Tibial nerve (tissue), 4 donors: ENCODE measurements around the gene ZFYVE9.

Experiments used
- EP300 ChIP-seq, 2 donors: sonication (generic); formaldehyde crosslinking; IDR thresholded peaks; one replicate each; pipeline ENCODE4 v1.6.1; 2017; ENCODE audit warnings: antibody characterized with exemption in 2 of 2, mild to moderate bottlenecking in 1 of 2
- POLR2A ChIP-seq, 2 donors: fragments of 450-650 bp; IDR thresholded peaks; one replicate each; pipeline ENCODE4 v1.6.1; 2017; ENCODE audit warnings: antibody characterized with exemption in 2 of 2, mild to moderate bottlenecking in 2 of 2, moderate library complexity in 2 of 2
- TF ChIP-seq, protein P1 (sequence below), 5 experiments: fragments of 200-600 bp in 3 of 5; fragments of 450-650 bp in 2 of 5; sonication (generic) in 3 of 5; IDR thresholded peaks; one replicate each; pipeline ENCODE4 v1.5.1; 2016 to 2019; ENCODE audit warnings: antibody characterized with exemption in 5 of 5, mild to moderate bottlenecking in 3 of 5, moderate library complexity in 2 of 5

DNA sequence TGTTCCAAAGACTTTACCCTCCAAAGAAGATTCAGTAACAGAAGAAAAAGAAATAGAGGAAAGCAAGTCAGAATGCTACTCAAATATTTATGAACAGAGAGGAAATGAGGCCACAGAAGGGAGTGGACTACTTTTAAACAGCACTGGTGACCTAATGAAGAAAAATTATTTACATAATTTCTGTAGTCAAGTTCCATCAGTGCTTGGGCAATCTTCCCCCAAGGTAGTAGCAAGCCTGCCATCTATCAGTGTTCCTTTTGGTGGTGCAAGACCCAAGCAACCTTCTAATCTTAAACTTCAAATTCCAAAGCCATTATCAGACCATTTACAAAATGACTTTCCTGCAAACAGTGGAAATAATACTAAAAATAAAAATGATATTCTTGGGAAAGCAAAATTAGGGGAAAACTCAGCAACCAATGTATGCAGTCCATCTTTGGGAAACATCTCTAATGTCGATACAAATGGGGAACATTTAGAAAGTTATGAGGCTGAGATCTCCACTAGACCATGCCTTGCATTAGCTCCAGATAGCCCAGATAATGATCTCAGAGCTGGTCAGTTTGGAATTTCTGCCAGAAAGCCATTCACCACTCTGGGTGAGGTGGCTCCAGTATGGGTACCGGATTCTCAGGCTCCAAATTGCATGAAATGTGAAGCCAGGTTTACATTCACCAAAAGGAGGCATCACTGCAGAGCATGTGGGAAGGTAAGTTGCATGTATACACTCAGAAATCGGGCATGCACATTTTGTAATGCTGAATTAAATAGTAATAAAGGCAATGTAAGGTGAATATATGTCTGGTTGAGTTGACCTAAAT is 97.2 kb downstream of the ZFYVE9 start:
- TF ChIP-seq, protein P1, sequence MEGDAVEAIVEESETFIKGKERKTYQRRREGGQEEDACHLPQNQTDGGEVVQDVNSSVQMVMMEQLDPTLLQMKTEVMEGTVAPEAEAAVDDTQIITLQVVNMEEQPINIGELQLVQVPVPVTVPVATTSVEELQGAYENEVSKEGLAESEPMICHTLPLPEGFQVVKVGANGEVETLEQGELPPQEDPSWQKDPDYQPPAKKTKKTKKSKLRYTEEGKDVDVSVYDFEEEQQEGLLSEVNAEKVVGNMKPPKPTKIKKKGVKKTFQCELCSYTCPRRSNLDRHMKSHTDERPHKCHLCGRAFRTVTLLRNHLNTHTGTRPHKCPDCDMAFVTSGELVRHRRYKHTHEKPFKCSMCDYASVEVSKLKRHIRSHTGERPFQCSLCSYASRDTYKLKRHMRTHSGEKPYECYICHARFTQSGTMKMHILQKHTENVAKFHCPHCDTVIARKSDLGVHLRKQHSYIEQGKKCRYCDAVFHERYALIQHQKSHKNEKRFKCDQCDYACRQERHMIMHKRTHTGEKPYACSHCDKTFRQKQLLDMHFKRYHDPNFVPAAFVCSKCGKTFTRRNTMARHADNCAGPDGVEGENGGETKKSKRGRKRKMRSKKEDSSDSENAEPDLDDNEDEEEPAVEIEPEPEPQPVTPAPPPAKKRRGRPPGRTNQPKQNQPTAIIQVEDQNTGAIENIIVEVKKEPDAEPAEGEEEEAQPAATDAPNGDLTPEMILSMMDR (IDR thresholded peaks at IDR 0.05): no peak
- no peak for TF ChIP-seq POLR2A (IDR thresholded peaks at IDR 0.05)
- no peak for TF ChIP-seq EP300 (IDR thresholded peaks at IDR 0.05)
